Measurements from ENCODE around the gene ACOT12.

Gene ACOT12

DNA sequence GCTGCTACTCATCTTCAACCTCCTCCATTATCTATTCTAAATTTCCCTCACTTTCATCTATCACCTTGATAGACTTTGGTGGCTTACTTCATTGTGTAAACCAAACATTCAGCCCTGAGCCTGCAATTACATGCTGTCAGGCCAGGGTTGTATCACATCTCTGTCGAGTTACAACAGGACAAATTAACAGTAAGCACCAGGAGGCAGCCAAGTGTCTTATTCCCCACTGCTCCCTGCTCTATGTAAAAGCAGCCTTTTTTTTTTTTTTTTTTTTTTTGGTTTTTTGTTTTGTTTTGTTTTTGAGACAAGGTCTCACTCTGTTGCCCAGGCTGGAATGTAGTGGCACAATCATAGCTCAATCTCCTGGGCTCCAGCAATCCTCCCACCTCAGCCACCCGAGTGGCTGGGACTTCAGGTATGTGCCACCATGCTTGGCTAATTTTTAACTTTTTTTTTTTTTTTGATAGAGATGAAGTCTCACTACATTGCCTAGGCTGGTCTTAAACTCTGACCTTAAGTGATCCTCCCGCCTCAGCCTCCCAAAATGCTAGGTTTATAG is 107.8 kb downstream of the ACOT12 start:
- no peak for DNase-seq

DNA sequence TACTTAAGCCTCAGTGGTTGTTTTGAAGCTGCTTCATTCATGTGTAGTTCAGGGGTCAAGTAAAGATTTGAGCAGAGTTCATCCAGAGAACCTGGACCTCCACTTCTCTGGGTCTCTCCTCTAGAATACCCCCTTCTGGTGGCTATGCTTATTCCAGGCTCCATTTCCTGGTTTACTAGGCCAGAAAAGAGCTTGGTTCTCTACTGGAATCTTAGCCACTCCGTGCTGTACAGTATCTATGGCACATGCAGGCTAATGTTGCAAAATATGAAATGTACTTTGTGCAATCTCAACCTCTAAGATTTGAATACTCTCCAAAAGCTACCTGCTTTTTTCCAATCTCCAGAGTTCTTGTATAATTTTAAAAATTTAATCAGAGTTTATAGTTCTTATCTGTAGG is 110.0 kb downstream of the ACOT12 start:
- no peak for DNase-seq

All from COR-L47 (cell line).